Left ventricle myocardium inferior (tissue), 1 donor: ENCODE data around the gene CNTNAP2. TPM values are rescaled to one million over a fixed set of nuclear protein-coding genes. Genes with fewer than 3 reads are reported as not detected.

ENCODE experiments used
- DNase-seq: peaks from one replicate; pipeline ENCODE4 v3.0.0-alpha.2; 2020
- H3K27ac ChIP-seq: fragments of 200-600 bp; replicated peaks from 2 replicates; pipeline ENCODE4 v1.8.0; 2021
- H3K27me3 ChIP-seq: fragments of 200-600 bp; 2 replicates; pipeline ENCODE4 v1.8.0; 2021; ENCODE audit warnings: low read depth
- H3K36me3 ChIP-seq: fragments of 200-600 bp; 2 replicates; pipeline ENCODE4 v1.8.0; 2021
- H3K4me1 ChIP-seq: fragments of 200-600 bp; 2 replicates; pipeline ENCODE4 v1.8.0; 2021
- H3K4me3 ChIP-seq: fragments of 200-600 bp; 2 replicates; pipeline ENCODE4 v1.8.0; 2021; ENCODE audit warnings: mild to moderate bottlenecking, moderate library complexity
- H3K9me3 ChIP-seq: fragments of 200-600 bp; replicated peaks from 2 replicates; pipeline ENCODE4 v1.8.0; 2021
- CTCF ChIP-seq: fragments of 200-600 bp; IDR thresholded peaks from 2 replicates; pipeline ENCODE4 v1.8.0; 2021; ENCODE audit warnings: antibody characterized with exemption, mild to moderate bottlenecking, borderline replicate concordance
- intact Hi-C: fragments of 100-400 bp; cut with micrococcal nuclease; formaldehyde crosslinking; loops from one replicate; pipeline ENCODE4 v1.11.0; 2022
- total RNA-seq: library from RNA; stranded (reverse); fragmentation: NEBNext Ultra II Directional; extraction: Animal tissue kit (Norgen Biotek cat#: 25700); gene quantifications from one replicate; pipeline ENCODE4 v1.2.1, GENCODE V29; 2021
- donor health status: DM: no; HTN: yes; CAD: no; lungs with severe emphysema.

CNTNAP2 gene
- total RNA-seq, 1 donor from 2014 or later: 0.99 TPM

- no peak for TF ChIP-seq CTCF
- DNase-seq: no peak
- no peak overlapping the region for H3K27ac ChIP-seq
- H3K4me3 ChIP-seq: no peak overlapping the region
- no peaks in the 10 kb centered on the region for H3K4me1 ChIP-seq
- intact Hi-C loops: no loop called here
- no peaks in the 10 kb centered on the region for H3K36me3 ChIP-seq
- H3K9me3 ChIP-seq: no peaks in the 10 kb centered on the region
- H3K27me3 ChIP-seq: no peaks in the 10 kb centered on the region
Observed at GRCh38 chr7:146138926-146139325, 22.3 kb downstream of the CNTNAP2 start.

- Histone ChIP-seq H3K4me3 (no peak overlapping the region), H3K27me3 (no peaks in the 10 kb centered on the region), H3K27ac (no peak overlapping the region), H3K36me3 (no peaks in the 10 kb centered on the region), H3K4me1 (no peaks in the 10 kb centered on the region), H3K9me3 (peaks cover 11% of the 10 kb centered on the region)
- TF ChIP-seq CTCF: no peak
- intact Hi-C loops: no loop called here
- DNase-seq: no peak
Observed at GRCh38 chr7:146146831-146147486, 30.4 kb downstream of the CNTNAP2 start.

DNA sequence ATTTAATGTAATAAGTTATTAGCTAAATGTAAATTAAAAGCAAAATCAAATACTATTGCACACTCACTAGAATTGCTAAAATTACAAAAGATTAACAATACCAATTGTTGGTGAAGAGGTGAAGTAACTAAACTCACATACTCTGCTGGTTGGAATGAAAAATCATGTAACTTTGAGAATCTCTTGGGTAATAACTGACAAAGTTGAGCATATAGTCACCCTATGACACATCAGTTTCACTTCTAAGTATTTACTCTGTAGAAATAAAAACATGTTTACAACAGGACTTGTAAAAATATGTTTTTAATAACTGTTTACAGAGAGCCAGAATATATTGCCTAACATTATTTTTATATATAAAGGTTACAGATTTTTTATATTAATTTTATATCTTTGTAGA is 33.6 kb downstream of the CNTNAP2 start:
- Histone ChIP-seq H3K36me3 (no peaks in the 10 kb centered on the region), H3K4me3 (no peak overlapping the region), H3K27me3 (no peaks in the 10 kb centered on the region), H3K27ac (no peak overlapping the region), H3K4me1 (no peaks in the 10 kb centered on the region), H3K9me3 (peaks cover 11% of the 10 kb centered on the region)
- no peak for DNase-seq
- intact Hi-C loops: no loop called here
- TF ChIP-seq CTCF: no peak

DNA sequence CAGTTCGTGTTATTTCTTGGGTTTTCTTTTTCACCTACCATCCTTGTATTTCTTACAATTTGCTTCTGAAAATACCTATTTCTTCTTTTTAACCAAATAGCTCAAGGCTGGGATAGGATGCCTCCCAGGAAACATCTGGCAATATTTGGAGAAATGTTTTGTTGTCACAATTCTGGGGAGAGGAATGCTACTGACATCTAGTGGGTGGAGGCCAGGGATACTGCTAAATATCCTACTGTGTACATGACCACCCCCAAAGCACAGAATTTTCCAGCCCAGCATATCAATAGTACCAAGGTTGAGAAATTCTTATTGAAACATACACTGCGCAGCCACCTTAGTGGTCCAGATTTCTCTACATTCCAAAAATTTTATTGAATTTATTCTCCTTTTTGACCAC is 55.5 kb downstream of the CNTNAP2 start:
- Histone ChIP-seq H3K4me3 (no peak overlapping the region), H3K27me3 (no peaks in the 10 kb centered on the region)

GRCh38 chr7:146175716-146176115 is 59.1 kb downstream of the CNTNAP2 start:
- no peaks in the 10 kb centered on the region for H3K27me3 ChIP-seq
- H3K36me3 ChIP-seq: no peaks in the 10 kb centered on the region
- no peak overlapping the region for H3K4me3 ChIP-seq
- H3K27ac ChIP-seq: no peak overlapping the region
- intact Hi-C loops: no loop called here
- no peaks in the 10 kb centered on the region for H3K9me3 ChIP-seq
- DNase-seq: no peak
- no peaks in the 10 kb centered on the region for H3K4me1 ChIP-seq
- no peak for TF ChIP-seq CTCF

More for the DNA sequence above, 55.5 kb downstream of the CNTNAP2 start:
- Histone ChIP-seq H3K27ac (no peak overlapping the region), H3K36me3 (no peaks in the 10 kb centered on the region), H3K4me1 (no peaks in the 10 kb centered on the region), H3K9me3 (no peaks in the 10 kb centered on the region)
- TF ChIP-seq CTCF: no peak
- no peak for DNase-seq
- intact Hi-C loops: no loop called here
